GM12873 (cell line): ENCODE results near the gene RAB5IF.

Experiments
- CTCF ChIP-seq: IDR thresholded peaks from 2 replicates; pipeline ENCODE4 v1.5.1; 2012; ENCODE audit warnings: low read depth, mild to moderate bottlenecking, moderate library complexity, low read length, control low read depth; ENCODE audit not compliant: insufficient read depth; ENCODE audit errors: missing control alignments

Gene RAB5IF

GRCh38 chr20:36632487-36633284, 27.1 kb downstream of the RAB5IF start:
- no peak for TF ChIP-seq CTCF

GRCh38 chr20:36633285-36633772, 27.8 kb downstream of the RAB5IF start:
- no peak for TF ChIP-seq CTCF

DNA sequence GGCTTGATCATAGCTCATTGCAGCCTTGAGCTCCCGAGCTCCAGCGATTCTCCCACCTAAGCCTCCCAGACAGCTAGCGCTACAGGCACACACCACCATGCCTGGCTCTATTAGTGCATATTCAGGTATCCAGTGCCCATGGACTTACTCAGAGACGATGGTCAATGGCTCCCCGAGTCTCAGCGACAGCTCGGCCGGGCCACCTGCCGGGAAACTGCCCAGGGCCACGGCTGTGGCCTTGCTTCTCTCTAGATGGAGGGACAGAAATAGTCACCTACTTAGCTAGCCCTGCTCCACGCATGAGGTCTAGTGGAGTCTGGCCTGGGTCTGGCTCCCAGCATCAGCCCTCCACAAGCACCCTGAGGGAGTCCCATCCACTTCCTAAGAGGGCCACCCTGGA, 28.8 kb downstream of the RAB5IF start:
- no peak for TF ChIP-seq CTCF

DNA sequence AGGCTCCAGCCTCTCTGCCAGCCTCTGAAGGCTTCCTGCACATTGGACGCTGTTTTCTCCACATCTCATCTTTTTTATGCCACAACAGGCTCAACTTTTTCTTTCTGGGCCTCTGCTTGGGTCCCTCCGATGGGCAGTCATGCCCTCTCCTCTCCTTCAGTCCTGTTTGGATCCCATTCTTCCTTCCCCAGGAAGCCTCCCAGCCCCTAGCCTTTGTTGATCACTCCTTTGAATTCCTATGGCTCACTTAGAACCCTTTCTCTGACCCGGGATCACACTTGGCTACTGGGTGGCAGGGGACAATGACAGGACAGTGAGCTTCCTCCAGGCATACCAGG, 35.9 kb downstream of the RAB5IF start:
- TF ChIP-seq CTCF = no peak

GRCh38 chr20:36642136-36642535, 36.6 kb downstream of the RAB5IF start:
- TF ChIP-seq CTCF = no peak

- TF ChIP-seq CTCF = no peak
Measured at GRCh38 chr20:36644032-36644705, 38.6 kb downstream of the RAB5IF start.

GRCh38 chr20:36644706-36645095, 39.1 kb downstream of the RAB5IF start:
- no peak for TF ChIP-seq CTCF
